Neutrophil (primary cell): Measurements from ENCODE around the gene CKMT2.

Source experiments
- H3K27ac ChIP-seq: fragments of 200-600 bp; sonication (generic); 2 replicates; pipeline ENCODE4 v1.5.1; 2016; ENCODE audit warnings: mild to moderate bottlenecking, moderate library complexity
- H3K27me3 ChIP-seq: fragments of 200-600 bp; sonication (generic); 2 replicates; pipeline ENCODE4 v1.6.0; 2016; ENCODE audit warnings: mild to moderate bottlenecking
- H3K36me3 ChIP-seq: fragments of 200-600 bp; sonication (generic); 2 replicates; pipeline ENCODE4 v1.5.1; 2017
- H3K4me1 ChIP-seq, 2 experiments: fragments of 200-600 bp in 1 of 2; sonication (generic) in 1 of 2; 1 replicate in 1 of 2; 2 replicates in 1 of 2; pipeline versions ENCODE4 v1.5.1 to v1.6.1; 2013 to 2016; ENCODE audit warnings: low read depth in 1 of 2, low read length in 1 of 2, mild to moderate bottlenecking in 1 of 2, moderate library complexity in 1 of 2; ENCODE audit not compliant: control insufficient read depth in 1 of 2, insufficient read depth in 1 of 2
- H3K4me3 ChIP-seq, 2 experiments: fragments of 200-600 bp in 1 of 2; sonication (generic) in 1 of 2; 1 replicate in 1 of 2; 2 replicates in 1 of 2; pipeline ENCODE4 v1.5.1; 2013 to 2016; ENCODE audit warnings: low read depth in 1 of 2, low read length in 1 of 2, mild to moderate bottlenecking in 1 of 2, moderate library complexity in 1 of 2
- H3K9me3 ChIP-seq: fragments of 200-600 bp; sonication (generic); 2 replicates; pipeline ENCODE4 v1.5.1; 2016
- TF ChIP-seq, protein P1 (sequence below): fragments of 200-600 bp; sonication (generic); IDR thresholded peaks from 2 replicates; pipeline ENCODE4 v1.5.1; 2016; ENCODE audit warnings: antibody characterized with exemption

CKMT2 gene

DNA sequence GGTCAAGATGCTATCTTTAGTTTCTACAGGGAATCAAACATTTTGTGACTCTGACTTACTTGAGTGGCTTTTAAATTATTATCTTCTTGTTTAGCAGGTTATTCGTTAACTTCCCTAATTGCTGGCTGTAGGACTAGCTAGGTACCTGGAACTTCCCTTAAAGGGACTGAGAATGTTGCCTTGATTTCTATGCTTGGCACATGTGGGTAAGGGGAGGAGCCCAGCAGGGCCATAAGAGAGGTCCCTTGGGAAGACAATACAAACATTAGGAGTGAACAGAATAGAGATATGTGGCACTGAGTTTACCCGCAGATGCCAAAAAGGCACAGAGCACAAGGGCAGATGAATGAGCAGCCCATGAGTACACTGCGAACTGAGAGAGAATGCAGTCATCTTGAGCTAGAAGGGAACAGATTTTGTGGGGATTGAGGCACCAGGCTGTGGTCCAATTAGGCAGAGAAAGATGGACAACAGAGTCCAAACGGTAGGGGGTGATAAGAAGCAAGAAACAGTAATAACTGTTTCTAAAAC is 9.8 kb downstream of the CKMT2 start:
- TF ChIP-seq, protein P1, sequence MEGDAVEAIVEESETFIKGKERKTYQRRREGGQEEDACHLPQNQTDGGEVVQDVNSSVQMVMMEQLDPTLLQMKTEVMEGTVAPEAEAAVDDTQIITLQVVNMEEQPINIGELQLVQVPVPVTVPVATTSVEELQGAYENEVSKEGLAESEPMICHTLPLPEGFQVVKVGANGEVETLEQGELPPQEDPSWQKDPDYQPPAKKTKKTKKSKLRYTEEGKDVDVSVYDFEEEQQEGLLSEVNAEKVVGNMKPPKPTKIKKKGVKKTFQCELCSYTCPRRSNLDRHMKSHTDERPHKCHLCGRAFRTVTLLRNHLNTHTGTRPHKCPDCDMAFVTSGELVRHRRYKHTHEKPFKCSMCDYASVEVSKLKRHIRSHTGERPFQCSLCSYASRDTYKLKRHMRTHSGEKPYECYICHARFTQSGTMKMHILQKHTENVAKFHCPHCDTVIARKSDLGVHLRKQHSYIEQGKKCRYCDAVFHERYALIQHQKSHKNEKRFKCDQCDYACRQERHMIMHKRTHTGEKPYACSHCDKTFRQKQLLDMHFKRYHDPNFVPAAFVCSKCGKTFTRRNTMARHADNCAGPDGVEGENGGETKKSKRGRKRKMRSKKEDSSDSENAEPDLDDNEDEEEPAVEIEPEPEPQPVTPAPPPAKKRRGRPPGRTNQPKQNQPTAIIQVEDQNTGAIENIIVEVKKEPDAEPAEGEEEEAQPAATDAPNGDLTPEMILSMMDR, result no peak
- Histone ChIP-seq H3K9me3 (no peaks in the 10 kb centered on the region), H3K4me1 (no peaks in the 10 kb centered on the region)

DNA sequence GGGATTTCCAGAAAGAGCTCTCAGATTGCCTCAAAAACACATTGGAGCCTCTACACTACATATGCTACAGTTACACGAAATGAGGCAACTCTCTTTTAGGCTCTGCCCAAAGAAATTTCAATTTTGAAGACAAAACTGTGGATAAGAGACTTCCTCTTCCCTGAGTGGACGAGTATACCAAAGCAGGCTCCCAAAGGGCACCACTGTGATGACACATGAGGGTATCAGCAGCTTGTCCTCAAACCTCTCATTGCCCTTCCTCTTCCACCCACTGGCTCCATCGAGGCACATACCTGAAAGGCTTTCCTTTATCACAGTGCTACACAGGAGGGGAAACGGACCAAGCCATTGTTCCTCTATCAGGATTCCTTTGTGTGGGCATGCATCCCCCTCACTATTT is 11.3 kb downstream of the CKMT2 start:
- Histone ChIP-seq H3K27ac (no peak overlapping the region), H3K36me3 (no peaks in the 10 kb centered on the region), H3K9me3 (no peaks in the 10 kb centered on the region), H3K4me3 (no peak overlapping the region), H3K4me1 (no peaks in the 10 kb centered on the region), H3K27me3 (no peaks in the 10 kb centered on the region)
- TF ChIP-seq, protein P1, result no peak

More for the DNA sequence above, 9.8 kb downstream of the CKMT2 start:
- Histone ChIP-seq H3K36me3 (no peaks in the 10 kb centered on the region), H3K27me3 (no peaks in the 10 kb centered on the region), H3K27ac (no peak overlapping the region), H3K4me3 (no peak overlapping the region)

DNA sequence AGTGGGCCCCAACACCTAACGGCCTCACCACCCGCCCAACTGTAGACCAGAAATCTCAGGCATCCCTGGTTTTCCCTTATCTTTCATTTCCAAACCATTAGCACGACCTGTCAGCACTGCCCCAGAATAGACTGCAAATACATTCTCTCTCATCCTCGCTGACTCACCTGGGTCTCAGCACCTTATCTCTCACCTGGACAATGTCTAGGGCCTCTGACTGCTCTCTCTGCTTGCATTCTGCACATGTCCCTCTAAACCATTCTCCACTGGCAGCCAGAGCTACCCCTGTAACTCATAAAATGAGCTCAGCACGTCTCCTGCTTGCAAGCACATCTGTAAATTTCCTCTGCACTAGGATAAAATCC is 12.7 kb downstream of the CKMT2 start:
- no peaks in the 10 kb centered on the region for H3K36me3 ChIP-seq
- H3K27ac ChIP-seq, result no peak overlapping the region
- no peak overlapping the region for H3K4me3 ChIP-seq
- H3K4me1 ChIP-seq, result no peaks in the 10 kb centered on the region
- TF ChIP-seq, protein P1, result no peak
- H3K27me3 ChIP-seq, result no peaks in the 10 kb centered on the region
- no peaks in the 10 kb centered on the region for H3K9me3 ChIP-seq

DNA sequence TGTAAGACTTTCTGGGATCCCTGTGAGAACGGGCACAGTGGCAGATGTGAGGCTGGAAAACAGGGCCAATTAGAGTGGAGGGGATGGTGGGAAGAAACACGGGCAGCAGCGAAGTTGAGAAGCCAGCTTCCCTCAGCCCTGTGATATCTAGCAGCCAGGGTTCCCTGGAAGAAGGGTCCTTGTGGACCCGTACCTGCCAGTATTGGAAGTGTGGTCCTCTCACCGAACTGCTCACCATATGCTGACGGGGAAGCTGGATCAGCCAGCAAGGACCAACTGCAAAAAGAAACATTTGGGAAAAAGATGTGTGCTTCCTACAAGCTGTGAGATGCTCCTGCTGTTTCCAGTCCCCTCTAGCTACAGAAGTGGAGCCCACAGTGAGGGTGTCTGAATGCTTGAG is 13.6 kb downstream of the CKMT2 start:
- Histone ChIP-seq H3K9me3 (no peaks in the 10 kb centered on the region), H3K27me3 (no peaks in the 10 kb centered on the region), H3K4me3 (no peak overlapping the region), H3K4me1 (no peaks in the 10 kb centered on the region), H3K27ac (no peak overlapping the region), H3K36me3 (no peaks in the 10 kb centered on the region)
- TF ChIP-seq, protein P1, result no peak

DNA sequence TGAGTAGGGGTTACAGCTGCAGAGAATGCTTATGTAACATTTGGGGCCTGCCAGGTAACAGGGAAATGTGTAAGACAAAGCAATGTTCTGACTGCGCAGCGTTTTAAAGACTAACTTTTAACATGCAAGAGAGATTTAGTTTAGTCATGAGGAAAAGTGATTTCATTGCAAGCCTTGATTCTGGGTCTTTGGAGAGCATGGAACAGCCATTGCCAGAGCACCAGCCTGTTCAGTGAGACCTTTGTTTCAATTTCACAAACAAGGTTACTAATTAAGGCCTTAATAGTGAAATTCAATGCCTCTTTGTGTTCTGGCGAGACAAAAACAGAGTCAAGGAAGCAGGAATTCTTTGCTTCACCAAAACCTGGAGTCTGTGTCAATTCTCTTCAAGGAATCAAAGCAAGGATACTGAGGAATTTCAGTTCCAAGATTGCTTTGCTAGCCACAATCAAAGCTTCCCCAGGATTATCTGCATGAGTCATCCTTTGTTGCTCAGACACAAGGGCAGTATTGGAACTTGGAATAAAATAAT is 14.4 kb downstream of the CKMT2 start:
- TF ChIP-seq, protein P1, result no peak
- Histone ChIP-seq H3K27ac (no peak overlapping the region), H3K9me3 (no peaks in the 10 kb centered on the region), H3K27me3 (no peaks in the 10 kb centered on the region), H3K4me1 (no peaks in the 10 kb centered on the region), H3K4me3 (no peak overlapping the region), H3K36me3 (no peaks in the 10 kb centered on the region)
